ENCODE results near the gene LMNTD2. TPM values are rescaled to one million over a fixed set of nuclear protein-coding genes. Genes with fewer than 3 reads are reported as not detected.

LMNTD2 gene, protein sequence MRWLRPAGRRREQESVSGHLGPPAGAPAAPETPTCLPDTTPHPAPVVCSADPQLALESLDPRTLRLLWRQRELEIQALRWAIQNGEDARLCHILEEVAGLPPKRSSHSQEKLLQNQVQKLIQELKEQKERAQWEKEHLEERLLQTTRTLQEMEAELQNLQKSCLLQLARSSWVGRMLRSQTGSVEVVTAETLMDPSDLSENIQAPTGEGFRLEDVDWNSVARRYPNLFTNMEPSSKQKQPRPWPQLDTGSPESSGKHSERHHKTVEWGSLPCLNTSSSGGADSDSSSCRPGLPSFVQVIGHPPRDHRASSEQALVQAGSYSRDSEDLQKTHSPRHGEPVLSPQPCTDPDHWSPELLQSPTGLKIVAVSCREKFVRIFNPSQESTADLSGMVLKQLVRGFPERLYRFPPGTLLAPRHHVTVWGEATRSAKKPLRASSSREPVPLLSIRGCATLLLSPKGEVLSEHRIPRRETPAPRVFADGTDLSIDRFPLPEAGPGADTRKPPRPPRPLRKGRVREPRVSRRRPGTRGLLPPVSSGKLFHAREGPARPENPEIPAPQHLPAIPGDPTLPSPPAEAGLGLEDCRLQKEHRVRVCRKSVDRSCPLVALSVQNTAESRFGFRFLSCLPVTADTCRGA
- polyA plus RNA-seq (0.61 and 3.0 TPM in 2 replicates), polyA minus RNA-seq (not detected in 2 replicates)

DNA sequence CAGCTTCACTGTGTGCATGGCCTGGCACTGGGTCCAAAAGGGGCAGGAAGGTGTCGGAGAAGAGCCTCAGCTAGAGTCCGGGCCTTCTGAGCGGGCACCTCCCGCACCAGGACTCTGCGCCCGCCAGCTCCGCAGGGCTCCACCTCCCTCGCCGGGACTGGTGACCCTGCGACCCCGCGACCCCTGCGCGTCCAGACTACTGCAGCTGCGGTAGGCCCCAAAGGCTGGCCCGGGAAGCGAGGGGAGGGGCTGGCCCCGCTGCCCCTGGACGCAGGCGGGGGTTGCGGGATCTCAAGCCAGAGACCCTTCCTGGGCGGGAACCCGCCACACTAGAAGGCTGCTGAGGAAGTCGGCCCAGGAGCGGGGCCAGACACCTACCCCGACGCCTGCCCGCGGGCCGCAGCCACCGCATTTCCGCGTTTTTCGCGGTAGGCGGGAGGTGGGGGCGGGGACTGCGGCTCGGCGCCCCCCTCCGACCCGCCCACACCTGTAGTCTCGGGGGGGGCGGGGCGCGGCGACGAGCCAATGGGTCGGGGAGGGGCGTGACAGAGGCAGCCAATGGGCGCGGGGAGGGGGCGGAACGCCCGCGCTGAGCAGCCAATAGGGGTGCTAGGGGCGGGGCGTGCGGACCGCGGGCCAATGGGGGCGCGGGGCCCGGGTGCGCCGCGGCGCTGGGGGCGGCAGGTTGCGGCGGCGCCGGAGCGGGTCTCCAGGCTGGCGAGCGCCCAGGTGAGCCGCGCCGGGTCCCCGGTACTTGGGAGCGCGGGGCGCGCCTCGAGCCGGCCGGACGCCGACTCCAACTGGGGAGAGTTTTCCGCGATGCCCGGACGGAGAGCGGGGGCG is at the start of gene LMNTD2, which contains the start of gene RASSF7:
Gene LMNTD2, minus strand, starts transcription at position 434 of the 843 bp plus-strand sequence. Its CDS starts 22 bp downstream, at position 412.
Gene RASSF7, plus strand, starts transcription at position 666 of the 843 bp plus-strand sequence. CDS start 799 bp downstream, outside the sequence.
- H3K79me2 ChIP-seq (replicated peaks; ENCODE audit: insufficient read depth, low read length): no peaks in the 10 kb centered on the region

DNA sequence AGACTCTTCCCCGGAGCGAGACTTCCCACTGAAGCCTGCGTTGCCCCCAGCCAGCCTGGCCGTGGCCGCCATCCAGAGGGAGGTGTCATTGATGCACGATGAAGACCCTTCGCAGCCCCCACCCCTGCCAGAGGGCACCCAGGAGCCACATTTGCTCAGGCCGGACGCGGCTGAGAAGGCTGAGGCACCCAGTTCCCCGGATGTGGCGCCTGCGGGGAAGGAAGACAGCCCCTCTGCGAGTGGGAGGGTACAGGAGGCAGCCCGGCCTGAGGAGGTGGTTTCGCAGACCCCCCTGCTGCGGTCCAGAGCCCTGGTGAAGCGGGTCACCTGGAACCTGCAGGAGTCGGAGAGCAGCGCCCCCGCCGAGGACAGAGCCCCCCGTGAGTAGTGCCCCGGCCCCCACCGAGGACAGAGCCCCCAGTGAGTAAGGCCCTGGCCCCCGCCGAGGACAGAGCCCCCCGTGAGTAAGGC is 48.8 kb upstream of the LMNTD2 start:
- H3K4me2 ChIP-seq (ENCODE audit: low read length): no peak overlapping the region
- no peak overlapping the region for H3K27ac ChIP-seq (ENCODE audit: low read length)
- H3K79me2 ChIP-seq (replicated peaks; ENCODE audit: insufficient read depth, low read length): no peaks in the 10 kb centered on the region
- H3K9ac ChIP-seq (ENCODE audit: low read length): no peak overlapping the region
- H3K9me3 ChIP-seq (ENCODE audit: low read length): no peaks in the 10 kb centered on the region
- no peaks in the 10 kb centered on the region for H3K9me2 ChIP-seq (ENCODE audit: insufficient read depth, low read length)
- no peak overlapping the region for H2AFZ ChIP-seq (ENCODE audit: low read depth, low read length)
- no peaks in the 10 kb centered on the region for H3F3A ChIP-seq (ENCODE audit: insufficient read depth, low read length, poor library complexity, severe bottlenecking)
- no peaks in the 10 kb centered on the region for H4K20me1 ChIP-seq (ENCODE audit: insufficient read depth)
- TF ChIP-seq, protein P1, sequence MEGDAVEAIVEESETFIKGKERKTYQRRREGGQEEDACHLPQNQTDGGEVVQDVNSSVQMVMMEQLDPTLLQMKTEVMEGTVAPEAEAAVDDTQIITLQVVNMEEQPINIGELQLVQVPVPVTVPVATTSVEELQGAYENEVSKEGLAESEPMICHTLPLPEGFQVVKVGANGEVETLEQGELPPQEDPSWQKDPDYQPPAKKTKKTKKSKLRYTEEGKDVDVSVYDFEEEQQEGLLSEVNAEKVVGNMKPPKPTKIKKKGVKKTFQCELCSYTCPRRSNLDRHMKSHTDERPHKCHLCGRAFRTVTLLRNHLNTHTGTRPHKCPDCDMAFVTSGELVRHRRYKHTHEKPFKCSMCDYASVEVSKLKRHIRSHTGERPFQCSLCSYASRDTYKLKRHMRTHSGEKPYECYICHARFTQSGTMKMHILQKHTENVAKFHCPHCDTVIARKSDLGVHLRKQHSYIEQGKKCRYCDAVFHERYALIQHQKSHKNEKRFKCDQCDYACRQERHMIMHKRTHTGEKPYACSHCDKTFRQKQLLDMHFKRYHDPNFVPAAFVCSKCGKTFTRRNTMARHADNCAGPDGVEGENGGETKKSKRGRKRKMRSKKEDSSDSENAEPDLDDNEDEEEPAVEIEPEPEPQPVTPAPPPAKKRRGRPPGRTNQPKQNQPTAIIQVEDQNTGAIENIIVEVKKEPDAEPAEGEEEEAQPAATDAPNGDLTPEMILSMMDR (IDR thresholded peaks at IDR 0.05; ENCODE audit: poor library complexity, severe bottlenecking): no peak
- no peak for TF ChIP-seq EZH2 (IDR thresholded peaks at IDR 0.05; ENCODE audit: borderline replicate concordance, insufficient read depth, low read length, poor library complexity, severe bottlenecking)
- no peak for TF ChIP-seq SMC3 (conservative IDR thresholded peaks at IDR 0.05; ENCODE audit: poor library complexity)
- TF ChIP-seq RAD21 (conservative IDR thresholded peaks at IDR 0.05): no peak
- no peak for TF ChIP-seq MXI1 (conservative IDR thresholded peaks at IDR 0.05; ENCODE audit: poor library complexity, severe bottlenecking)
- no peaks in the 10 kb centered on the region for H3K27me3 ChIP-seq (ENCODE audit: insufficient read depth, low read depth, low read length)
- H3K36me3 ChIP-seq (ENCODE audit: insufficient read depth, low read length): no peaks in the 10 kb centered on the region
- H3K4me3 ChIP-seq (ENCODE audit: low read length): no peak overlapping the region

More for the DNA sequence above, at the start of gene LMNTD2, which contains the start of gene RASSF7:
- H2AFZ ChIP-seq (ENCODE audit: low read depth, low read length): peak within 1 kb of the TSS; percentile 73
- no peaks in the 10 kb centered on the region for H3K9me2 ChIP-seq (ENCODE audit: insufficient read depth, low read length)
- H3K9ac ChIP-seq (ENCODE audit: low read length): peak within 1 kb of the TSS; percentile 61
- peak within 1 kb of the TSS; percentile 12 for H3K27ac ChIP-seq (ENCODE audit: low read length)
- peaks cover 29% of the 10 kb centered on the region for H3K27me3 ChIP-seq (ENCODE audit: insufficient read depth, low read depth, low read length)
- no peaks in the 10 kb centered on the region for H3F3A ChIP-seq (ENCODE audit: insufficient read depth, low read length, poor library complexity, severe bottlenecking)
- TF ChIP-seq POLR2AphosphoS5 (IDR thresholded peaks at IDR 0.05) (peak; percentile 25), MXI1 (conservative IDR thresholded peaks at IDR 0.05; ENCODE audit: poor library complexity, severe bottlenecking) (peak; percentile 73)
- TF ChIP-seq, protein P2, sequence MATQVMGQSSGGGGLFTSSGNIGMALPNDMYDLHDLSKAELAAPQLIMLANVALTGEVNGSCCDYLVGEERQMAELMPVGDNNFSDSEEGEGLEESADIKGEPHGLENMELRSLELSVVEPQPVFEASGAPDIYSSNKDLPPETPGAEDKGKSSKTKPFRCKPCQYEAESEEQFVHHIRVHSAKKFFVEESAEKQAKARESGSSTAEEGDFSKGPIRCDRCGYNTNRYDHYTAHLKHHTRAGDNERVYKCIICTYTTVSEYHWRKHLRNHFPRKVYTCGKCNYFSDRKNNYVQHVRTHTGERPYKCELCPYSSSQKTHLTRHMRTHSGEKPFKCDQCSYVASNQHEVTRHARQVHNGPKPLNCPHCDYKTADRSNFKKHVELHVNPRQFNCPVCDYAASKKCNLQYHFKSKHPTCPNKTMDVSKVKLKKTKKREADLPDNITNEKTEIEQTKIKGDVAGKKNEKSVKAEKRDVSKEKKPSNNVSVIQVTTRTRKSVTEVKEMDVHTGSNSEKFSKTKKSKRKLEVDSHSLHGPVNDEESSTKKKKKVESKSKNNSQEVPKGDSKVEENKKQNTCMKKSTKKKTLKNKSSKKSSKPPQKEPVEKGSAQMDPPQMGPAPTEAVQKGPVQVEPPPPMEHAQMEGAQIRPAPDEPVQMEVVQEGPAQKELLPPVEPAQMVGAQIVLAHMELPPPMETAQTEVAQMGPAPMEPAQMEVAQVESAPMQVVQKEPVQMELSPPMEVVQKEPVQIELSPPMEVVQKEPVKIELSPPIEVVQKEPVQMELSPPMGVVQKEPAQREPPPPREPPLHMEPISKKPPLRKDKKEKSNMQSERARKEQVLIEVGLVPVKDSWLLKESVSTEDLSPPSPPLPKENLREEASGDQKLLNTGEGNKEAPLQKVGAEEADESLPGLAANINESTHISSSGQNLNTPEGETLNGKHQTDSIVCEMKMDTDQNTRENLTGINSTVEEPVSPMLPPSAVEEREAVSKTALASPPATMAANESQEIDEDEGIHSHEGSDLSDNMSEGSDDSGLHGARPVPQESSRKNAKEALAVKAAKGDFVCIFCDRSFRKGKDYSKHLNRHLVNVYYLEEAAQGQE (IDR thresholded peaks at IDR 0.05; ENCODE audit: borderline replicate concordance): no peak
- H4K20me1 ChIP-seq (ENCODE audit: insufficient read depth): no peaks in the 10 kb centered on the region
- peak within 1 kb of the TSS; percentile 75 for H3K4me3 ChIP-seq (ENCODE audit: low read length)
- no peaks in the 10 kb centered on the region for H3K36me3 ChIP-seq (ENCODE audit: insufficient read depth, low read length)
- H3K4me2 ChIP-seq (ENCODE audit: low read length): peak within 1 kb of the TSS; percentile 62
- no peaks in the 10 kb centered on the region for H3K9me3 ChIP-seq (ENCODE audit: low read length)
